ENCODE data around the gene SEC14L6. TPM values are rescaled to one million over a fixed set of nuclear protein-coding genes. Genes with fewer than 3 reads are reported as not detected.

Gene SEC14L6
- polyA plus RNA-seq, 3 donors, result not detected

DNA sequence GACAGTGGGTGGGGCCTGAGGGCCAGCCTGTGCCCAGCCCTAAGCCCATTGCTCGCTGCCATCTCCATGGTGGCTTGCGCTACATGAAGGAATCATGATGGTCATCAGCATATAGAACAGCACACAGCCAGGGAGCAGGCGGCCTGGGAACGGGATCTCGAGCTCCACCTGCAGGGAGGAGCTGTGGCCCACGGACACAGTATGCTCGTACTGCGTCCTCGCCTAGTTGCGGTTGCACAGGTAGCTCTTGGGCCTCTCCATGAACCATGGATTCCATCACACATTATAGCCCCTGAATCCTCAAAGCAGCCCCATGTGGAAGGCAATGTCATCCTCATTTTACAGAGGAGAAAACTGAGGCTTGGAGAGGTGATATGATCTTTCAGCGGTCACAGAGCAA lies 56.1 kb downstream of the SEC14L6 start:
- no peak overlapping the region for H3K27ac ChIP-seq (ENCODE audit: low read depth in 1 of 2, low read length in 2 of 2)
- no peaks in the 10 kb centered on the region for H3K9me3 ChIP-seq (replicated peaks in 1 of 2; ENCODE audit: control insufficient read depth in 1 of 2, insufficient read depth in 1 of 2, low read length in 2 of 2)
- no peak overlapping the region for H3K9ac ChIP-seq (ENCODE audit: insufficient read depth, low read length, poor library complexity, severe bottlenecking)
- DNase-seq, result no peak
- H3K36me3 ChIP-seq (replicated peaks in 1 of 2; ENCODE audit: control insufficient read depth in 1 of 2, insufficient read depth in 2 of 2, low read length in 2 of 2), result no peaks in the 10 kb centered on the region
- no peak overlapping the region for H2AFZ ChIP-seq (ENCODE audit: insufficient read depth, low read depth, low read length, poor library complexity, severe bottlenecking)
- no peaks in the 10 kb centered on the region for H4K20me1 ChIP-seq (ENCODE audit: insufficient read depth, low read length)
- H3K27me3 ChIP-seq (ENCODE audit: control insufficient read depth in 2 of 2, insufficient read depth in 2 of 2, low read length in 2 of 2), result no peaks in the 10 kb centered on the region
- no peaks in the 10 kb centered on the region for H3K79me2 ChIP-seq (ENCODE audit: insufficient read depth, low read length)
- no peak overlapping the region for H3K4me2 ChIP-seq (replicated peaks; ENCODE audit: extremely low read depth, low read length, poor library complexity, severe bottlenecking)
- Mint-ChIP-seq H3K4me1 (no peaks in the 10 kb centered on the region), H3K27me3 (ENCODE audit: low read depth in 3 of 3) (peaks cover 8 to 15% (median 14%) of the 10 kb centered on the region in 3 donors), H3K9me3 (peaks cover 0 to 2% (median 0%) of the 10 kb centered on the region in 7 donors), H3K36me3 (no peaks in the 10 kb centered on the region), H3K27ac (no peak overlapping the region), H3K4me3 (no peak overlapping the region)
- intact Hi-C loops (cut with micrococcal nuclease), result no loop called here
- WGBS (ENCODE audit: insufficient coverage), result 75% methylated on average over 7 of the region's 11 CpGs
- no peak overlapping the region for H3K4me3 ChIP-seq (replicated peaks in 1 of 3; ENCODE audit: low read depth in 2 of 3, low read length in 3 of 3)
- H3K4me1 ChIP-seq (ENCODE audit: control insufficient read depth in 1 of 2, insufficient read depth in 2 of 2, low read length in 2 of 2), result no peaks in the 10 kb centered on the region
- TF ChIP-seq, protein P1, sequence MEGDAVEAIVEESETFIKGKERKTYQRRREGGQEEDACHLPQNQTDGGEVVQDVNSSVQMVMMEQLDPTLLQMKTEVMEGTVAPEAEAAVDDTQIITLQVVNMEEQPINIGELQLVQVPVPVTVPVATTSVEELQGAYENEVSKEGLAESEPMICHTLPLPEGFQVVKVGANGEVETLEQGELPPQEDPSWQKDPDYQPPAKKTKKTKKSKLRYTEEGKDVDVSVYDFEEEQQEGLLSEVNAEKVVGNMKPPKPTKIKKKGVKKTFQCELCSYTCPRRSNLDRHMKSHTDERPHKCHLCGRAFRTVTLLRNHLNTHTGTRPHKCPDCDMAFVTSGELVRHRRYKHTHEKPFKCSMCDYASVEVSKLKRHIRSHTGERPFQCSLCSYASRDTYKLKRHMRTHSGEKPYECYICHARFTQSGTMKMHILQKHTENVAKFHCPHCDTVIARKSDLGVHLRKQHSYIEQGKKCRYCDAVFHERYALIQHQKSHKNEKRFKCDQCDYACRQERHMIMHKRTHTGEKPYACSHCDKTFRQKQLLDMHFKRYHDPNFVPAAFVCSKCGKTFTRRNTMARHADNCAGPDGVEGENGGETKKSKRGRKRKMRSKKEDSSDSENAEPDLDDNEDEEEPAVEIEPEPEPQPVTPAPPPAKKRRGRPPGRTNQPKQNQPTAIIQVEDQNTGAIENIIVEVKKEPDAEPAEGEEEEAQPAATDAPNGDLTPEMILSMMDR (IDR thresholded peaks at IDR 0.05), result no peak

DNA sequence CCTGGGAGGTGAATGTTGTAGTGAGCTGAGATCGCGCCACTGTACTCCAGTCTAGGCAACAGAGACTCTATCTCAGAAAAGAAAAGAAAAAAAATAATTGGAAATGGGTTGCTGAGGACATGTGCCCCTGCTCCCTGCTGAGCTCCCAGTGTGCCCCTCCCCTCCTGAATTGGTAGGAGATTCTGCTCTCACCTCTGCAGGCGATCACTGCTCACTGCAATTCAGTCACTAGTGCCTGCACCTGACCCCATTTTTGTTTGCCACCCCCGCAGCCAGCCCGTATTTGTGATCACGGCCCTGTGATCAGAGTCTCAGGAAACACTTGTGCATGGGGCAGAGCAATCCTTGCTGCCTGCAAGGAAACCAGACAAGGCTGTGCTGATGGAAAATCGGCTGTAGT lies 58.4 kb downstream of the SEC14L6 start:
- H3K4me3 ChIP-seq (replicated peaks in 1 of 3; ENCODE audit: low read depth in 2 of 3, low read length in 3 of 3), result no peak overlapping the region
- no peaks in the 10 kb centered on the region for H3K36me3 ChIP-seq (replicated peaks in 1 of 2; ENCODE audit: control insufficient read depth in 1 of 2, insufficient read depth in 2 of 2, low read length in 2 of 2)
- no peak for DNase-seq
- H3K4me1 Mint-ChIP-seq, result no peaks in the 10 kb centered on the region
- peak overlapping the region in 1 of 7 donors; percentile 79 for H3K27ac Mint-ChIP-seq
- no peak overlapping the region for H3K4me2 ChIP-seq (replicated peaks; ENCODE audit: extremely low read depth, low read length, poor library complexity, severe bottlenecking)
- H3K4me3 Mint-ChIP-seq, result no peak overlapping the region
- H3K9me3 Mint-ChIP-seq, result peaks cover 0 to 2% (median 0%) of the 10 kb centered on the region in 7 donors
- H3K36me3 Mint-ChIP-seq, result no peaks in the 10 kb centered on the region
- no peaks in the 10 kb centered on the region for H3K27me3 ChIP-seq (ENCODE audit: control insufficient read depth in 2 of 2, insufficient read depth in 2 of 2, low read length in 2 of 2)
- no peak overlapping the region for H3K9ac ChIP-seq (ENCODE audit: insufficient read depth, low read length, poor library complexity, severe bottlenecking)
- no peaks in the 10 kb centered on the region for H3K9me3 ChIP-seq (replicated peaks in 1 of 2; ENCODE audit: control insufficient read depth in 1 of 2, insufficient read depth in 1 of 2, low read length in 2 of 2)
- TF ChIP-seq, protein P1 (IDR thresholded peaks at IDR 0.05), result no peak
- H4K20me1 ChIP-seq (ENCODE audit: insufficient read depth, low read length), result no peaks in the 10 kb centered on the region
- no peak overlapping the region for H2AFZ ChIP-seq (ENCODE audit: insufficient read depth, low read depth, low read length, poor library complexity, severe bottlenecking)
- H3K79me2 ChIP-seq (ENCODE audit: insufficient read depth, low read length), result no peaks in the 10 kb centered on the region
- H3K4me1 ChIP-seq (ENCODE audit: control insufficient read depth in 1 of 2, insufficient read depth in 2 of 2, low read length in 2 of 2), result no peaks in the 10 kb centered on the region
- H3K27ac ChIP-seq (ENCODE audit: low read depth in 1 of 2, low read length in 2 of 2), result no peak overlapping the region
- intact Hi-C loops (cut with micrococcal nuclease), result no loop called here
- H3K27me3 Mint-ChIP-seq (ENCODE audit: low read depth in 3 of 3), result peaks cover 4 to 13% (median 13%) of the 10 kb centered on the region in 3 donors
- WGBS (ENCODE audit: insufficient coverage), result 91% methylated on average over 5 of the region's 7 CpGs

Data from CD14-positive monocyte (primary cell).